ENCODE data around the gene PKP3. TPM values are rescaled to one million over a fixed set of nuclear protein-coding genes. Genes with fewer than 3 reads are reported as not detected.

PKP3 gene
- total RNA-seq, 3 donors from 2014 or later, result 0.32 to 60.9 (median 36.7) TPM

DNA sequence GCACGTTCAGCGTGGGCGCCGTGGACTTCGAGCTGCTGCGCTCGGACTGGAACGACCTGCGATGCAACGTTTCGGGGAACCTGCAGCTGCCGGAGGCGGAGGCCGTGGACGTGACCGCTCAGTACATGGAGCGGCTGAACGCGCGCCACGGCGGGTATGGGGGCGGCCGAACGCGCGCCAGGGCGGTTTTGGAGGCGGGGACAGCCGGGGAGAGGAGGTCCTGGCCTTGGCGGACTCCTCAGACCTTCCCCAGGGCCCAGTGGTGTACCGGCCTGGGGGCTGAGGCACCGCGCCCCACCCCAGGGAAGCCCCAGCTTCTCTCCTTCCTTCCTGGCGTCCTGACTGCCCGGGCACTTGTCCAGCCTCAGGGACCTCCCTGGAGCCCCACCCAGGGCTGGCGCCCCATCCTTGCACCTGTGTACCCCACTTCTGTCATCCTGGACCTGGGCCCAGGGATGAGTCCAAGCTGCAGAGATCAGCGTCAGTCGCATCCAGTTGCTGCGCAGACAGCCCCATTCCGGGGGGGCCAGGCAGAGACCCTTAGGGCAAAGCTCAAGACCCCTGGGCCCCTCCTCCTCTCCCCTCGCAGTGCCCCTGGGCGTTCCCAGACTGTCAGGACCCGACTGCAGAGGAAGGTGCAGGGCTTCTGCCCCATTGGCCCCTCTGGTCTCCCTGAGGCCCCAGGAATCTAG lies 16.7 kb upstream of the PKP3 start:
- H3K36me3 ChIP-seq, result no peaks in the 10 kb centered on the region
- TF ChIP-seq, protein P1, sequence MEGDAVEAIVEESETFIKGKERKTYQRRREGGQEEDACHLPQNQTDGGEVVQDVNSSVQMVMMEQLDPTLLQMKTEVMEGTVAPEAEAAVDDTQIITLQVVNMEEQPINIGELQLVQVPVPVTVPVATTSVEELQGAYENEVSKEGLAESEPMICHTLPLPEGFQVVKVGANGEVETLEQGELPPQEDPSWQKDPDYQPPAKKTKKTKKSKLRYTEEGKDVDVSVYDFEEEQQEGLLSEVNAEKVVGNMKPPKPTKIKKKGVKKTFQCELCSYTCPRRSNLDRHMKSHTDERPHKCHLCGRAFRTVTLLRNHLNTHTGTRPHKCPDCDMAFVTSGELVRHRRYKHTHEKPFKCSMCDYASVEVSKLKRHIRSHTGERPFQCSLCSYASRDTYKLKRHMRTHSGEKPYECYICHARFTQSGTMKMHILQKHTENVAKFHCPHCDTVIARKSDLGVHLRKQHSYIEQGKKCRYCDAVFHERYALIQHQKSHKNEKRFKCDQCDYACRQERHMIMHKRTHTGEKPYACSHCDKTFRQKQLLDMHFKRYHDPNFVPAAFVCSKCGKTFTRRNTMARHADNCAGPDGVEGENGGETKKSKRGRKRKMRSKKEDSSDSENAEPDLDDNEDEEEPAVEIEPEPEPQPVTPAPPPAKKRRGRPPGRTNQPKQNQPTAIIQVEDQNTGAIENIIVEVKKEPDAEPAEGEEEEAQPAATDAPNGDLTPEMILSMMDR (IDR thresholded peaks at IDR 0.05), result no peak
- TF ChIP-seq POLR2A (IDR thresholded peaks at IDR 0.05) (no peak), POLR2AphosphoS5 (IDR thresholded peaks at IDR 0.05) (no peak)
- no peak overlapping the region for H3K27ac ChIP-seq
- no peaks in the 10 kb centered on the region for H3K9me3 ChIP-seq
- DNase-seq (ENCODE audit: low spot score in 2 of 2), result no peak
- H3K4me3 ChIP-seq, result no peak overlapping the region
- intact Hi-C loops (cut with DNase I; ENCODE audit: low total_unique reads), result no loop called here
- no peaks in the 10 kb centered on the region for H3K4me1 ChIP-seq
- no peaks in the 10 kb centered on the region for H3K27me3 ChIP-seq

DNA sequence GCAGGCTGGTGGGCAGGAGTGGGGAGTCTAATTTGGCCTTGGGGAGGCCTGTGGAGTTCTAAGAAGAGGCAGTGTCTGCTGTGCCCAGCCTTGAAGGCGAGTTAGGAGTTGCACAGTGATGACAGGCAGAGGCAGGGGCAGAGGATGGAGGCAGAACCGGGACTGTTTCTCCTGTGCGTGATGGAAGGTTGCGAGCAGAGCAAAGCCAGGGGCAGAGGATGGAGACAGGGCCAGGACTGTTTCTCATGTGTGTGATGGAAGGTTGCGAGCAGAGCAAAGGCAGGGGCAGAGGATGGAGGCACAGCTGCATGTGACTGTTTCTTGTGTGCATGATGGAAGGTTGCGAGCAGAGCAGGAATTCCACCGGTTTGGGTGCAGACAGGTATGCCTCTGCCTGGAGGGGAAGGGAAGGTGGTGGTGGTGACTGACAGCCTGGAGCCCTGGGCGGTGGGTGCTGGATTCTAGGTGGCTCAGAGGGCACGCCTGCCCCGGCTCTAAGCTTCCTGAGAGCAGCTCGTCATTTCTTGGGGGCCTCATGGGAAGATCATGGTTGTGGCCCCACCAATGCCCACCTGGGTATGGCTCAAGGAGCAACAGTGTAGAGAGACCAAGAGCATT lies 16.0 kb upstream of the PKP3 start:
- Histone ChIP-seq H3K4me1 (no peaks in the 10 kb centered on the region), H3K9me3 (no peaks in the 10 kb centered on the region), H3K27ac (no peak overlapping the region), H3K36me3 (no peaks in the 10 kb centered on the region), H3K4me3 (no peak overlapping the region), H3K27me3 (no peaks in the 10 kb centered on the region)
- intact Hi-C loops (cut with DNase I; ENCODE audit: low total_unique reads), result no loop called here
- TF ChIP-seq POLR2A (IDR thresholded peaks at IDR 0.05) (no peak), POLR2AphosphoS5 (IDR thresholded peaks at IDR 0.05) (no peak)
- TF ChIP-seq, protein P1 (IDR thresholded peaks at IDR 0.05), result no peak
- no peak for DNase-seq (ENCODE audit: low spot score in 2 of 2)

DNA sequence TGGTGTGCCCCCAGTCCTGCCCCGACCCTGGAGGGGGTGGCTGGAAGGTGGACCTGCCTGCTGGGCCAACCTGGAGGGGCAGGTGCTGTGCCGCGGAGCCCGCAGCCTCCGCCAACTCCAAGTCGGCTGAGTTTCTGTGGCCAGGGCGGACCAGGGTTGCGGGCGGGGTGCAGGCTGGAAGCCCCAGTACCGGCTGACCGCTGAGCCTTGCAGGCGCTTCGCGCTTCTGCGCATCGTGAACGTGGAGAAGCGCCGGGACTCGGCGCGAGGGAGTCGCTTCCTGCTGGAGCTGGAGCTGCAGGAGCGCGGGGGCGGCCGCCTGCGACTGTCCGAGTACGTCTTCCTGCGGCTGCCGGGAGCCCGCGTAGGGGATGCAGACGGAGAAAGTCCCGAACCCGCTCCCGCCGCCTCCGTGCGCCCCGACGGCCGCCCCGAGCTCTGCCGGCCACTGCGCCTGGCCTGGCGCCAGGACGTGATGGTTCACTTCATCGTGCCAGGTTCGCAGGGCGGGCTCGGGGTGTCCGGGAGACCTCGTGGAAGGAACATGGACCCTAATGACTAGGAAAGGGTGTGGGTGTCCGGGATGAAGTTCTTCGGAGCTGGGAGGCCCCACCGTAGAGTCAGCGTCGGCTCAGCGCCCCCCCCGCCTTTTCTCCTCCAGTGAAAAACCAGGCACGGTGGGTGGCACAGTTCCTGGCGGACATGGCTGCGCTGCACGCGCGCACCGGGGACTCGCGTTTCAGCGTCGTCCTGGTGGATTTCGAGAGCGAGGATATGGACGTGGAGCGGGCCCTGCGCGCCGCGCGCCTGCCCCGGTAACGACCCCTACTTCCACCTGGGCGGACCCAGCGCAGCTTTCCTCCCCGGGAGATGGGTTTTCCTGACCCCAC lies 14.6 kb upstream of the PKP3 start:
- no peak overlapping the region for H3K27ac ChIP-seq
- no peak overlapping the region for H3K4me3 ChIP-seq
- H3K4me1 ChIP-seq, result no peaks in the 10 kb centered on the region
- no peaks in the 10 kb centered on the region for H3K36me3 ChIP-seq
- intact Hi-C loops (cut with DNase I; ENCODE audit: low total_unique reads), result no loop called here
- H3K27me3 ChIP-seq, result no peaks in the 10 kb centered on the region
- no peaks in the 10 kb centered on the region for H3K9me3 ChIP-seq
- DNase-seq (ENCODE audit: low spot score in 2 of 2), result no peak
- no peak for TF ChIP-seq POLR2AphosphoS5 (IDR thresholded peaks at IDR 0.05)
- TF ChIP-seq, protein P1 (IDR thresholded peaks at IDR 0.05), result no peak
- TF ChIP-seq POLR2A (IDR thresholded peaks at IDR 0.05), result no peak

DNA sequence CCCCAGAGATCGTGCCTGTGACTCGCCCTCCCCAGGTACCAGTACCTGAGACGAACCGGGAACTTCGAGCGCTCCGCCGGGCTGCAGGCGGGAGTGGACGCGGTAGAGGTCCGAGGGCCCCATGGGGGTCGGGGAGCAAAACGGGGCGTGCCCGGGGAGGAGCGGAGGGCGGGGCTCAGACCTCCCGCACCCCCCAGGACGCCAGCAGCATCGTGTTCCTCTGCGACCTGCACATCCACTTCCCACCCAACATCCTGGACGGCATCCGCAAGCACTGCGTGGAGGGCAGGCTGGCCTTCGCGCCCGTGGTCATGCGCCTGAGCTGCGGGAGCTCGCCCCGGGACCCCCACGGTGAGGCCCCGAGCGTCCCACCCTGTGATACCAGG lies 13.9 kb upstream of the PKP3 start:
- Histone ChIP-seq H3K36me3 (no peaks in the 10 kb centered on the region), H3K9me3 (no peaks in the 10 kb centered on the region), H3K27me3 (no peaks in the 10 kb centered on the region), H3K4me1 (no peaks in the 10 kb centered on the region), H3K27ac (no peak overlapping the region), H3K4me3 (no peak overlapping the region)
- no peak for DNase-seq (ENCODE audit: low spot score in 2 of 2)
- intact Hi-C loops (cut with DNase I; ENCODE audit: low total_unique reads), result no loop called here
- TF ChIP-seq POLR2AphosphoS5 (IDR thresholded peaks at IDR 0.05), result no peak
- TF ChIP-seq, protein P1 (IDR thresholded peaks at IDR 0.05), result no peak
- TF ChIP-seq POLR2A (IDR thresholded peaks at IDR 0.05), result no peak

DNA sequence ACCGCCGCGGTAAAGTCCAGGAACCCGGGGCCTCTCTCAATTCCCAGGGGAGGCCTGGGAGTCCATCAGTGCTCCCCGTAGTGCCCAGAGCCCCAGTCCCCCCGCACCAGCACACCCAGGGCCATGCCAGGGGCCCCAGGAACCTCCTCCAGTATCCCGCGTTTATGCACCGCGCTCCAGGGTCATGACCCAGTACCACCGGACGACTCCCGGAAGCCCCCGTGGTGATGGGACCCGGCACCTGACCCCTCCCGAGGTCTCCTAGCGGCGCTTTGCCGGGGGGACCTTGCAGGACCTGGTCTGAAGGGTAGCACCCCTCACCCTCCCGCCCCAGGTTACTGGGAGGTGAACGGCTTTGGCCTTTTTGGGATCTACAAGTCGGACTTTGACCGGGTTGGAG lies 13.5 kb upstream of the PKP3 start:
- TF ChIP-seq POLR2AphosphoS5 (IDR thresholded peaks at IDR 0.05) (no peak), POLR2A (IDR thresholded peaks at IDR 0.05) (no peak)
- H3K27ac ChIP-seq, result no peak overlapping the region
- no peak for DNase-seq (ENCODE audit: low spot score in 2 of 2)
- no peaks in the 10 kb centered on the region for H3K27me3 ChIP-seq
- H3K4me3 ChIP-seq, result no peak overlapping the region
- no peaks in the 10 kb centered on the region for H3K9me3 ChIP-seq
- no peaks in the 10 kb centered on the region for H3K36me3 ChIP-seq
- intact Hi-C loops (cut with DNase I; ENCODE audit: low total_unique reads), result no loop called here
- H3K4me1 ChIP-seq, result no peaks in the 10 kb centered on the region

All from breast epithelium (tissue), 4 donors.